HG02852 (cell line): ENCODE data around the gene CD209.
"Not testable (repeated sequence)": the region's sequence is repeated elsewhere in the genome, so short reads cannot be mapped to it uniquely, and the experiment has no call there.

ENCODE experiments used
- ATAC-seq: cut with Tn5 transposase; IDR thresholded peaks from one replicate; pipeline ENCODE4 v1.9.1; 2021; ENCODE audit warnings: mild to moderate bottlenecking, moderate library complexity; ENCODE audit not compliant: unreplicated experiment

The CD209 gene

GRCh38 chr19:7769171-7769570, 21.8 kb upstream of the CD209 start:
- ATAC-seq, result no peak

DNA sequence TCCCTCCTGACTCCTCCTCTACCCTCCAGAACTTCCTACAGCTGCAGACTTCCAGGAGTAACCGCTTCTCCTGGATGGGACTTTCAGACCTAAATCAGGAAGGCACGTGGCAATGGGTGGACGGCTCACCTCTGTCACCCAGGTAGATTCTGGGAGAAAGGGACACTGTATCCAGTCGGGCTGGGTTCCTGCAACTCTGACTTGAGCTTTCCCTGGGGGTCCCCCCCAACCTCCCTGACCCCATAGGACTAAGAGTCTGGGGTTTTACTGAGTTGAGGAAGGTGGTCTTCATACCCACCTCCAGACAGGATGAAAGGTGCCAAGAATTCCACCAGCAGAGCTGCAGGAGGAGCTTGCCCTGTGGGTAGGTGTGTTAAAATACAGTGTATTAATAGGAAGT, 20.2 kb upstream of the CD209 start:
- no peak for ATAC-seq

GRCh38 chr19:7766535-7766934, 19.2 kb upstream of the CD209 start:
- no peak for ATAC-seq

DNA sequence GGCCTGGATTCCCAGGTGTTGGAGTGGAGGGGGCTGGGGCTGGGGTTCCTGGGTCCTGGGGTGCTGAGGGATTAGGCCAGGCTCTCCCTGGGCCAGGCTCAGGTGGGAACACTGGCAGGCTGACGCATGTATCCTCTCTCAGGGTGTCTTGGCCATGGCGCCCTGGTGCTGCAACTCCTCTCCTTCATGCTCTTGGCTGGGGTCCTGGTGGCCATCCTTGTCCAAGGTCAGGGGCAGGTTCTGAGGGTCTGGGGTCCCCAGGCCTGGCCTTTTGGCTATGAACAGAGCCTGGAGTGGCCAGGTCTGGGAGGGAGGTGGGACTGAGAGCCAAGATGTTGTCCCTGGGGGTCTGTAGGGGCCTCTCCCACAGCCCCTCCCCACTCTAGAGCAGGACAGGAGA, 17.7 kb upstream of the CD209 start:
- not testable (repeated sequence) for ATAC-seq

DNA sequence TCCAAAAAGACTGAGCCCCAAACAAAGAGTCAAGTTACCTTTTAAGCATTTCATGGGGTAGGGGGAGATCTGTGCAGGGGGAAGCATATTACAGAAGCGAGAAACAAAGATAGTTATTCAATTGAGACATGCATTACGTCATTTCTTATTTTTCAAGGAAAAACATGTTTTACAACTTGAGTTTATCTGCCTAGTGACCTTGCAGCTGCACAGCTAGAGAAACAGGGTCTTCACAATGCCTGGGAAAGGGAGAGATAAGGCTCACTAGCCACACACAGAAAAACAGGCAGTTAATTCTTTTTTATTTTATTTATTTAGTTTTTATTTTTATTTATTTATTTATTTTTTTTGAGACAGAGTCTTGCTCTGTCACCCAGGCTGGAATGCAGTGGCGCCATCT, 16.8 kb upstream of the CD209 start:
- ATAC-seq, result not testable (repeated sequence)

GRCh38 chr19:7763696-7764095, 16.4 kb upstream of the CD209 start:
- no peak for ATAC-seq

GRCh38 chr19:7762719-7763293, 15.5 kb upstream of the CD209 start, which contains the start of gene CLEC4M:
TSS of gene CLEC4M (plus strand) at chr19:7763243. CDS start at chr19:7763267, 24 bp downstream.
- no peak for ATAC-seq

DNA sequence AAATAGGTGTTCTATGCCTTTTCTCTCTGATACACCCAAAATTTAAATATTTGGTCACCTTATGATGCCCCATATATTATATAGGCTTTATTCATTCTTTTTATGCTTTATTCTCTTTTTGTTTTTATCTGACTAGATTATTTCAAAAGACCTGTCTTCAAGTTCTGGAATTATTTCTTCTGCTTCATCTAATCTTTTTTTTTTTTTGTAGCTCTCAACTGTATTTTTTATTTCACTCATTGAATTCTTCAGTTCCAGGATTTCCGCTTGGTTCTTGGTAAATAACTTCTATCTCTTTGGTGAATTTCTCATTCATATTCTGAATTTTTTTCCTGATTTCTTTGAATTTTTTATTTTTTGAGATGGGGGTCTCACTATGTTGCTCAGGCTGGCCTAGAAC, 11.8 kb upstream of the CD209 start:
- ATAC-seq, result no peak

GRCh38 chr19:7757358-7757757, 10.0 kb upstream of the CD209 start:
- no peak for ATAC-seq

DNA sequence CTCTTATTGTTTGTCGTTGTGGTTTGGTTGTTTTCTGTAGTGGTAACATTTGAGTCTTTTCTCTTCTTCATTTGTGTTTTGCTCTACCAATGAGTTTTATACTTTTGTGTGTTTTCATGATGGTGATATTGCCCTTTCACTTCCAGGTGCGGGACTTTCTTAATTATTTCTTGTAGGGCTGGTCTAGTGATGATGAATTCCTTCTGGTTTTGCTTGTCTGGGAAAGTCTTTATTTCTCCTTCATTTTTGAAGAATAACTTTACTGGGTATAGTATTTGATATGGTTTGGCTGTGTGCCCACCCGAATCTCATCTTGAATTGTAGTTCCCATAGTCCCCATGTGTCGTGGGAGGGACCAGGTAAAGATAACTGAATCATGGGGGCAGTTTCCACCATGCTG, 8.9 kb upstream of the CD209 start:
- no peak for ATAC-seq

DNA sequence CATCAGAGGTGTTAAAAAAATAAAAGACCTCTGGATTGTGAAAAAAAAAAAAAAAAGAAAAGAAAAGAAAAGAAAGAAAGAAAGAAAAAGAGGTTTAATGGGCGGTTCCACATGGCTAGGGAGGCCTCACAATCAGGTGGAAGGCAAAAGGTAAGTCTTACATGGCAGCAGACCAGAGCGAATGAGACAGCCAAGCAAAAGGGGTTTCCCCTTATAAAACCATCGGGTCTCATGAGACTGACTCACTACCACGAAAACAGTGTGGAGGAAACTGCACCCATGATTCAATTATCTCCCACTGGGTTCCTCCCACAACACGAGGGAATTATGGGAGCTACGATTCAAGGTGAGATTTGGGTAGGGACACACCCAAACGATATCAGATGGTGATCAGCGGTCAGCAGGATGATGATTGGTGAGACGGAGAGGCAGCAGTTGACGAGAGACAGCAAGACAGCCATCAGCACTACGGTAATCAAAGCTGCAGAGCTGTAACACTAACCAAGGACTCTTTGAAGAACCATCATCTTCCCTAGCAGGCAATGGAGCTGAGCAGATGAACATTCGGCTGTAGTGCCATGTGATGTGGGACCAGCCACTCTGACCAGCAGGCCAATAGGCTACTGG, 3.9 kb upstream of the CD209 start:
- ATAC-seq, result no peak

DNA sequence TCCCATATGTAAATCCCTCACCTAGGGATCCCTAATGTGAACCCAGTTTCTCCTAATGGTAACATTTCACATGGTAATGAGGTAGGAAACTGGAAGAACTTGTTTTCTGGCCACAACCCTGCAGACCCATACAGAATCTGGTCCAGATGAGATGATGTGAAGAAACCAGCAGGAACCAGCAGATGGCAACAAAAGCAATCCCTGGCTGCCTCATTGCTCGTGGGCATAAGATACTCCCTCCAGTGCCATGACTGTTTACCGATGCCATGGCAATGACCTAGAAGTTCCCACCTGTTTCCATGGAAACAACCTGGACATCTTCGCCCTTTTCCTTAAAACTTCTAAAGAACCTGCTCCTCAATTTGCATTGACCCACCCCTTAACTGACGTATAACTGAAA, 1.4 kb upstream of the CD209 start:
- ATAC-seq, result no peak

- ATAC-seq, result no peak
Measured at GRCh38 chr19:7748171-7748570, 837 bp upstream of the CD209 start.

DNA sequence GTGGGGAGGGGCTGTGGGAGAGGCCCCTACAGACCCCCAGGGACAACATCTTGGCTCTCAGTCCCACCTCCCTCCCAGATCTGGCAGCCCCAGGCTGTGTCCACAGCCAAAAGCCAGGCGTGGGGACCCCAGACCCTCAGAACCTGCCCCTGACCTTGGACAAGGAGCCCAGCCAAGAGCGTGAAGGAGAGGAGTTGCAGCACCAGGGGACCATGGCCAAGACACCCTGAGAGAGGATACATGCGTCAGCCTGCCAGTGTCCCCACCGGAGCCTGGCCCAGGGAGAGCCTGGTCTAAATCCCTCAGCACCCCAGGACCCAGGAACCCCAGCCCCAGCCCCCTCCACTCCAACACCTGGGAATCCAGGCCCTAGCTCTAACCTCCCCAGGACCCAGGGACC, 1.0 kb downstream of the CD209 start:
- ATAC-seq, result not testable (repeated sequence)

DNA sequence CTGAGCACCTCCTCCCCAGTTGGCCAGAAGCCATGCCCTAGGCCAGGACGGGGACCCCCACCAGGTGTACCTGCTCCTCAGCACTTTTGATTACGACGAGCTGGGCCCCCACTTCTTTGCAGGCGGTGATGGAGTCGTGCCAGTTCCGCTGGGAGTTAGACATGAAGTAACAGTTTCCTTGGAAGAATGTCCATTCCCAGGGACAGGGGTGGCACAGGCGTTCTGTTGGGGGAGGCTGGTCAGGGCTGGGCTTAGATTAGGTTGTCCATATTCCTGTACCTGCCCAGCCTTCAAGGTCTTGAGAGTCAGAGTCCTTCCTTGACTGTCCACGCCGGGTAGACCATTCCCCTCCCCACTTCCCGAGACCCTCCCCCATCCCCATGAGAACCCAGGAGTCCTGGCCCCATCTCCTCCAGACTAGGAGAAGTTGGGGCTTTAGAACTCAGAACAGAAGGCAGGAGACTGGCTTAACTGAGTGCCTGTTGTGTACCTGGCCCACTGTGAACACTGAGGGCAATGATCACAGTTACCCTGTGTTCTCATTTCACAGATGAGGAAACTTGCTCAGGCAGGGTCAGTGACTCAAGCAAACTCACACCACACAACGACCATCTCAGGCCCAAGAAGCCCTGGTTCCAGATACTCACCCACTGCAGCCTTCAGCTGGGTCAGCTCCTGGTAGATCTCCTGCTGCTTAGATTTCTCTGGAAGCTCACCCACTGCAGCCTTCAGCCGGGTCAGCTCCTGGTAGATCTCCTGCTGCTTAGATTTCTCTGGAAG, 2.3 kb downstream of the CD209 start:
- no peak for ATAC-seq

DNA sequence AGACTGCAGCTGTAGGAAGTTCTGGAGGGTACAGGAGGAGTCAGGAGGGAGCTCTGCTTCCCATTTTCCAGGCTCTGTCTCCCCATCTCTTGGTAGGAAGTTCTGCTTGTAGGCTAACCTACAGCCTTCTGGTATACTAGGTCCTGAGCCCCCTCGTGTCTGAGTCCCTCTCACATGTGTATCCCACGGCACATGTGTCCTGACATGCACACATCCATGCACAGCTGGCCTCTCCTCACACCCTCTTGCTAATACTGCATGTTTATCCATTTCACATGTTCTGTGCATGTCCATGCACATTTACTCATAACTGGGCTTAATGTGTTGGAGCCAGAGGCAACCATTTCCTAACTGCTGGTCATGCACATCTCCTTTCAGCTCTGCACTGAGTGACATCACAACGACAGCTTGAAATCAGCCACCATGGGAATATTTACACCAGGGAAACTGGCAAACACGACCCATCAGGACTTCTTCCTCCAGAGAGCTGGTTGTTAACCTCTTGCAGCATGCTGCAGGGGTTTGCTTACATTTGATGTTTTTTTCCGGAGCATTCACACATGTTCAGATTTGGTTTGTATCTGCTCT, 3.0 kb downstream of the CD209 start:
- no peak for ATAC-seq

DNA sequence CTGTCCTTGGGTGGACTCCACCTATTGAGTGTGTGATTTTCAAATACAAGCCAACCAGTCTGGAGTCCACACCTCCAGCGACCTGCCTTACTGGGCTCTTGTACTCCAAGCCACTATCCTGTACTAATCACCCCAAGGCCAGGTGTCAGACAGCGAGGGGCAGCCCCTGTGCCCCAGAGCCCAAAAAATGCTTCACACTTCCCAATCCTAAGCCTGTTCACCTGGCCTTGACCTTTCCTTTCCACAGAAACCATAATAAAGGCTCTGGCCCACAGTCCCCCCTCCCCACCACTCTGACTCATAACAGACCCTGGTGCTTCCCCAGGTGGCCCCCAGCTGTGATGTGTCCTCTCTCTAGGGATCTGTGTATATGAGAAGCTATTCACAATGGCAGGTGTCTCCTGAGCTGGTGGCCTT, 3.9 kb downstream of the CD209 start:
- peak; percentile 64 for ATAC-seq

- no peak for ATAC-seq
Measured at GRCh38 chr19:7742991-7743390, 4.3 kb downstream of the CD209 start.

GRCh38 chr19:7742575-7742974, 4.8 kb downstream of the CD209 start:
- no peak for ATAC-seq

- no peak for ATAC-seq
Measured at GRCh38 chr19:7740682-7741054, 6.7 kb downstream of the CD209 start.

DNA sequence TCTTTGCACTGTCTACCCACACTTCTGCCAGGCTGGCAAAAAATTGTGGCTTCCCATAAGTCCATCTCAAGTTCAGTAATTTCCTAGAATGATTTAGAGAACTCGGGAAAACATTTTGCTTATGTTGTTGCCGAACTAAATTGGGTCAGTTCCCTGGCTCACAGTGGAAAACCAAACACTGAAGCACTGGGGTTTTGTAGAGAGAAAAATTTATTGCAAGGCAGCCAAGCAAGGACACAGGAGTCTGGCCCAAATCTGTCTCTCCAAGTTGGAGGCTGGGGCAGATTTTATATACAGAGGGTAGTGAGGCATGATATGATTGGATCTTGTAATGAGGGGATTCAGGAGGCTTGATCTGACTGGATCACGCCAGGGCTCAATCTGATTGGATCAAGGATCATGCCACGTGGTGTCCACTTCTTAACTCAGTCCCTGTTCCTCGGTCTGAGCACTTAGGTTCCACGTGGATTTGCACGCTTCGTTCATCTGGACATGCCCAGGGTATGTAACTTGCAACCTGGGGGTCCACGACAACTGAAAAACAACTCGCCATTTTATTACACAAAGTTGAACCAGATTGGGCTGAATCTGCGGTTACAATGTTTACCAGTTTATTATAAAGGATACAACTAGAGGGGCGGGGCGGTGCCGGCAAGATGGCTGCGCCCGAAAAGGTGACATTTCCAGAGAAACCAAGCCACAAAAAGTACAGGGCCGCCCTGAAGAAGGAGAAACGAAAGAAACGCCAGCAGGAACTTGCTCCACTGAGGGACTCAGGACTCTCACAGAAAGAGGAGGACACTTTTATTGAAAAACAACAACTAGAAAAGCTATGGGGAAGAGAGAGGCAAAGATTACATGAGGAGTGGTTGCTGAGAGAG, 7.3 kb downstream of the CD209 start:
- no peak for ATAC-seq
